GM19438 (cell line): ENCODE data around the gene KANSL1.
"Not testable (repeated sequence)": the region's sequence is repeated elsewhere in the genome, so short reads cannot be mapped to it uniquely, and the experiment has no call there.

ENCODE experiments used
- ATAC-seq: cut with Tn5 transposase; IDR thresholded peaks from one replicate; pipeline ENCODE4 v1.9.1; 2021; ENCODE audit warnings: low read depth; ENCODE audit not compliant: unreplicated experiment

KANSL1 gene

GRCh38 chr17:46008591-46008990 lies 184.6 kb downstream of the KANSL1 start:
- ATAC-seq: no peak

- no peak for ATAC-seq
These were observed 185.7 kb downstream of the KANSL1 start for GRCh38 chr17:46007461-46007965.

- not testable (repeated sequence) for ATAC-seq
These were observed 187.1 kb downstream of the KANSL1 start for GRCh38 chr17:46006082-46006481.

- ATAC-seq: no peak
These were observed 189.1 kb downstream of the KANSL1 start for GRCh38 chr17:46003907-46004748.

- ATAC-seq: no peak
These were observed 190.3 kb downstream of the KANSL1 start for GRCh38 chr17:46002973-46003316.

GRCh38 chr17:46002311-46002972 lies 190.8 kb downstream of the KANSL1 start:
- no peak for ATAC-seq

- no peak for ATAC-seq
These were observed 191.6 kb downstream of the KANSL1 start for GRCh38 chr17:46001390-46002310.

GRCh38 chr17:46000757-46001156 lies 192.5 kb downstream of the KANSL1 start:
- no peak for ATAC-seq

- ATAC-seq: no peak
These were observed 192.9 kb downstream of the KANSL1 start for GRCh38 chr17:46000292-46000691.

- no peak for ATAC-seq
These were observed 193.3 kb downstream of the KANSL1 start for GRCh38 chr17:45999900-46000290.

- no peak for ATAC-seq
These were observed 194.0 kb downstream of the KANSL1 start, which contains the start of gene STH for GRCh38 chr17:45998987-45999899. STH (plus strand) TSS chr17:45999250; CDS start chr17:45999280, 30 bp downstream.

- no peak for ATAC-seq
These were observed 195.6 kb downstream of the KANSL1 start for GRCh38 chr17:45997624-45998023.

- no peak for ATAC-seq
These were observed 196.1 kb downstream of the KANSL1 start for GRCh38 chr17:45997166-45997565.

GRCh38 chr17:45996282-45996937 lies 196.8 kb downstream of the KANSL1 start:
- no peak for ATAC-seq

GRCh38 chr17:45995627-45996270 lies 197.5 kb downstream of the KANSL1 start:
- no peak for ATAC-seq

GRCh38 chr17:45994987-45995386 lies 198.2 kb downstream of the KANSL1 start:
- ATAC-seq: no peak

GRCh38 chr17:45993962-45994627 lies 199.1 kb downstream of the KANSL1 start:
- ATAC-seq: no peak

- no peak for ATAC-seq
These were observed 200.3 kb downstream of the KANSL1 start for GRCh38 chr17:45992904-45993303.
